Astrocyte (in vitro differentiated cells and primary cell): Measurements from ENCODE around the gene IGFBP7.

ENCODE experiments used
- CTCF ChIP-seq: IDR thresholded peaks from 2 replicates; pipeline ENCODE4 v1.5.1; 2011; ENCODE audit warnings: low read depth, mild to moderate bottlenecking, inconsistent platforms, low read length, moderate library complexity; ENCODE audit not compliant: insufficient read depth
- EZH2 ChIP-seq: IDR thresholded peaks from 2 replicates; pipeline ENCODE4 v1.6.1; 2012; ENCODE audit warnings: mild to moderate bottlenecking, low read length, inconsistent platforms; ENCODE audit not compliant: insufficient read depth

GRCh38 chr4:57095956-57096355 is 14.2 kb downstream of the IGFBP7 start:
- TF ChIP-seq CTCF (no peak), EZH2 (no peak)
